Measurements from ENCODE around the gene ENPP6.

ENPP6 gene

GRCh38 chr4:184192933-184193332, 24.7 kb downstream of the ENPP6 start:
- no peak for DNase-seq (ENCODE audit: low read depth in 2 of 2, low spot score in 1 of 2)

GRCh38 chr4:184191267-184191666, 26.4 kb downstream of the ENPP6 start:
- DNase-seq (ENCODE audit: low read depth in 2 of 2, low spot score in 1 of 2), result no peak

- no peak for DNase-seq (ENCODE audit: low read depth in 2 of 2, low spot score in 1 of 2)
Observed at GRCh38 chr4:184190711-184191110, 27.0 kb downstream of the ENPP6 start.

GRCh38 chr4:184189966-184190365, 27.7 kb downstream of the ENPP6 start:
- DNase-seq (ENCODE audit: low read depth in 2 of 2, low spot score in 1 of 2), result no peak

GRCh38 chr4:184188443-184189400, 29.0 kb downstream of the ENPP6 start:
- DNase-seq (ENCODE audit: low read depth in 2 of 2, low spot score in 1 of 2), result no peak

GRCh38 chr4:184177271-184177670, 40.4 kb downstream of the ENPP6 start:
- DNase-seq (ENCODE audit: low read depth in 2 of 2, low spot score in 1 of 2), result no peak

- DNase-seq (ENCODE audit: low read depth in 2 of 2, low spot score in 1 of 2), result no peak
Observed at GRCh38 chr4:184174571-184175488, 42.8 kb downstream of the ENPP6 start.

GRCh38 chr4:184171011-184171410, 46.7 kb downstream of the ENPP6 start:
- no peak for DNase-seq (ENCODE audit: low read depth in 2 of 2, low spot score in 1 of 2)

GRCh38 chr4:184169225-184169867, 48.3 kb downstream of the ENPP6 start:
- DNase-seq (ENCODE audit: low read depth in 2 of 2, low spot score in 1 of 2), result no peak

- DNase-seq (ENCODE audit: low read depth in 2 of 2, low spot score in 1 of 2), result peak in 1 of 2 donors; percentile 8
Observed at GRCh38 chr4:184168406-184169019, 49.2 kb downstream of the ENPP6 start.

- no peak for DNase-seq (ENCODE audit: low read depth in 2 of 2, low spot score in 1 of 2)
Observed at GRCh38 chr4:184167576-184167975, 50.1 kb downstream of the ENPP6 start.

GRCh38 chr4:184166736-184167135, 50.9 kb downstream of the ENPP6 start:
- DNase-seq (ENCODE audit: low read depth in 2 of 2, low spot score in 1 of 2), result no peak

GRCh38 chr4:184165291-184165690, 52.4 kb downstream of the ENPP6 start:
- no peak for DNase-seq (ENCODE audit: low read depth in 2 of 2, low spot score in 1 of 2)

GRCh38 chr4:184163813-184164212, 53.9 kb downstream of the ENPP6 start:
- no peak for DNase-seq (ENCODE audit: low read depth in 2 of 2, low spot score in 1 of 2)

- DNase-seq (ENCODE audit: low read depth in 2 of 2, low spot score in 1 of 2), result no peak
Observed at GRCh38 chr4:184162596-184162995, 55.1 kb downstream of the ENPP6 start.

GRCh38 chr4:184157322-184157721, 60.4 kb downstream of the ENPP6 start:
- DNase-seq (ENCODE audit: low read depth in 2 of 2, low spot score in 1 of 2), result no peak

GRCh38 chr4:184156163-184156920, 61.3 kb downstream of the ENPP6 start:
- DNase-seq (ENCODE audit: low read depth in 2 of 2, low spot score in 1 of 2), result no peak

- DNase-seq (ENCODE audit: low read depth in 2 of 2, low spot score in 1 of 2), result no peak
Observed at GRCh38 chr4:184154199-184154598, 63.5 kb downstream of the ENPP6 start.

GRCh38 chr4:184153781-184154180, 63.9 kb downstream of the ENPP6 start:
- no peak for DNase-seq (ENCODE audit: low read depth in 2 of 2, low spot score in 1 of 2)

GRCh38 chr4:184151988-184152485, 65.6 kb downstream of the ENPP6 start:
- DNase-seq (ENCODE audit: low read depth in 2 of 2, low spot score in 1 of 2), result no peak

All from stimulated activated CD8-positive, alpha-beta memory T cell treated with anti-CD3 and anti-CD28 coated beads, Interleukin-4, amount 100 ng/mL, for 1 hour (primary cell).